ENCODE data around the gene MRPL18.

The MRPL18 gene

DNA sequence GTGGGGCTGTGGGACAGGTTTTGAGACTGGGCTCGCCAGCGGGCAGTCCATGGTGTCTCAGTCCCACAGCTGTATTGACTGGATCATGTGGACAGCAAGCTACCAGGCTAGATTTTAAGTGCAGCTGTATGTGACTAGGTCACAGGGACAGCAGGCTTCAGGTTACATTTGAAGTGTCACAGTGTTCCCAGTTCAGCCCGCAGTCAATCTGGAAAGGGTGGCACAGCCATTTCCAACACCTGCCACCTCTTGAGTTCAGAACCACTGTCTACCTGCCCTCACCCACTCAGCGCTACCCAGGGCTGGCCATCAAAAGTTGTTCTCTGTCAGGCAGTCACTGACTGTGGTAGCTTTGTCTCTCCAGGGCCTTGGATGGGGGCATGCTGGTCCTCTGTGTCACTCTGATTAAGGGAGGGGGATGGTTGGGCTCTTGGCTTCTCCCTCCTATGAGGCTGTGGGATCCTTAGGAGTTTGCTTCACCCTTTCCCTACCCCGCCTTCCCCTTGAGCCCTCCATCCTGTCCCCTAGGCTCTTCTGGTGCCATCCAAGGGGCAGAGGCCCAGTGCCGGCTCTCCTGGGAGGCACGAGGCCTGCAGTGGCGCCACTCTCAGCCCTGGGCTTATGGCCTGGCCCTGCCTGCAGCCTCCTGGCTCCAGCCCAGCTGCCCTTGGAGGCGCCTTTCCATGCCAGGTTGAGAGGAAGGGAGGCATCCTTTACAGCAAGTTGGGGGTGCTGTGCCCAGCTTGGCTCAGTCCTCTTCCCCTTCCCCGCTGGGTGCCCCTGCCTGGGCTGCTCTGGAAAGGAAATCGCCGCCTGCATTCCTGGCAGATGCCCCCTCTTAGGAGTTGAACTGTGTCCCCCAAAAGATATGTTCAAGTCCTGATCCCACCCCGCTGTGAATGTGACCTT is 54.7 kb downstream of the MRPL18 start:
- no peak for DNase-seq
